ENCODE measurements around the gene KRT9. TPM values are rescaled to one million over a fixed set of nuclear protein-coding genes. Genes with fewer than 3 reads are reported as not detected.

Gene KRT9
- total RNA-seq, 2 experiments from 2014 or later = not detected

DNA sequence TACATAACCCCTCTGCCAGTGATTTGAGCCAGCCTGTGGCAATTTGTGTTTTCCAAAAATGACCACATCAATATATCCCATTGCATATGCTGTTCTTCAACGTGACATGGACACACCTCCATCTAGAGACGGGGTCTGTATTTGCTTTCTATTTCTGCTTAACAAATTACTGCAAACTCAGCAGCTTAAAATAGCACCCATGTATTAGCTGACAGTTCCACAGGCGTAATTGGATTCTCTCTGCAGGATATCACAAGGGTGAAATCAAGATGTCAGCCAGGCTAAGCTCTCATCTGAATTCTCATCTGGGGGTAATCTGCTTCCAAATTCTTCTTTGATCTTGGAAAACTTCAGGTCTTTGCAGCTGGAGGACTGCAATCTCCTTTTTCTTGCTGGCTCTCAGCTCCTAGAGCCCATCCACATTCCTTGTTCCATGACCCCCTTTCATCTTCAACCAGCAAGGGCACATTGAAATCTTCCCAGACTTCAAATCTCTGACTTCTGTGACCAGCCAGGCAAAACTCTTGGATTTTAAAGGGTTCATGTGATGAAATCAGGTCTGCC lies 8.2 kb downstream of the KRT9 start:
- ATAC-seq (ENCODE audit: poor library complexity) = no peak
- peaks cover 4% of the 10 kb centered on the region for H3K4me1 ChIP-seq (ENCODE audit: insufficient read depth, low read length)
- DNase-seq = no peak
- H3K36me3 ChIP-seq (ENCODE audit: insufficient read depth, low read length) = no peaks in the 10 kb centered on the region
- H3K4me3 ChIP-seq (ENCODE audit: low read length) = no peak overlapping the region
- CTCF ChIA-PET = no interaction called here
- no peak overlapping the region for H3K27ac ChIP-seq (ENCODE audit: low read depth in 1 of 2, low read length in 2 of 2)
- Mint-ChIP-seq H3K4me3 (no peak overlapping the region), H3K4me1 (ENCODE audit: low read depth) (peaks cover 19% of the 10 kb centered on the region), H3K27me3 (peaks cover 37% of the 10 kb centered on the region), H3K36me3 (ENCODE audit: low read depth) (no peaks in the 10 kb centered on the region), H3K27ac (no peak overlapping the region), H3K9me3 (peaks cover 6% of the 10 kb centered on the region)
- POLR2A ChIA-PET = no interaction called here
- peaks cover 10 to 16% of the 10 kb centered on the region in 2 experiments for H3K9me3 ChIP-seq (ENCODE audit: control insufficient read depth in 1 of 2, insufficient read depth in 1 of 2, low read length in 2 of 2)
- TF ChIP-seq, protein P1, sequence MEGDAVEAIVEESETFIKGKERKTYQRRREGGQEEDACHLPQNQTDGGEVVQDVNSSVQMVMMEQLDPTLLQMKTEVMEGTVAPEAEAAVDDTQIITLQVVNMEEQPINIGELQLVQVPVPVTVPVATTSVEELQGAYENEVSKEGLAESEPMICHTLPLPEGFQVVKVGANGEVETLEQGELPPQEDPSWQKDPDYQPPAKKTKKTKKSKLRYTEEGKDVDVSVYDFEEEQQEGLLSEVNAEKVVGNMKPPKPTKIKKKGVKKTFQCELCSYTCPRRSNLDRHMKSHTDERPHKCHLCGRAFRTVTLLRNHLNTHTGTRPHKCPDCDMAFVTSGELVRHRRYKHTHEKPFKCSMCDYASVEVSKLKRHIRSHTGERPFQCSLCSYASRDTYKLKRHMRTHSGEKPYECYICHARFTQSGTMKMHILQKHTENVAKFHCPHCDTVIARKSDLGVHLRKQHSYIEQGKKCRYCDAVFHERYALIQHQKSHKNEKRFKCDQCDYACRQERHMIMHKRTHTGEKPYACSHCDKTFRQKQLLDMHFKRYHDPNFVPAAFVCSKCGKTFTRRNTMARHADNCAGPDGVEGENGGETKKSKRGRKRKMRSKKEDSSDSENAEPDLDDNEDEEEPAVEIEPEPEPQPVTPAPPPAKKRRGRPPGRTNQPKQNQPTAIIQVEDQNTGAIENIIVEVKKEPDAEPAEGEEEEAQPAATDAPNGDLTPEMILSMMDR (IDR thresholded peaks at IDR 0.05) = no peak
- intact Hi-C loops (cut with DNase I, micrococcal nuclease) = no loop called here
- peaks cover 12 to 30% of the 10 kb centered on the region in 2 experiments for H3K27me3 ChIP-seq (ENCODE audit: control insufficient read depth in 1 of 2, insufficient read depth in 2 of 2, low read length in 2 of 2)

DNA sequence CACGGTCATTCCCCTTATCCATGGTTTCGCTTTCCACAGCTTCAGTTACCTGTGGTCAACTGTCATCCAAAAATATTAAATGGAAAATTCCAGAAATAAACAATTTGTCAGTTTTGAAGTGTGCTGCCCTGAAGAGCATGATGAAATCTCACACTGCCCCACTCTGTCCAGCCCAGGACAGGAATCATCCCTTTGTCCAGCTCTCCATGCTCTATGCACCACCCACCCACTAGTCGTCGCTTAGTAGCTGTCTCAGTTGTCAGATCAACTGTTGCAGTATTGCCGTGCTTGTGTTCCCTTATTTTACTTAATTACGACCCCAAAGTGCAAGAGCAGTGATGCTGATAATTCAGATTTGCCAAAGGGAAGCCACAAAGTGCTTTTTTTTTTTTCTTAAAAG lies 10.3 kb downstream of the KRT9 start:
- CTCF ChIA-PET = no interaction called here
- H3K4me3 Mint-ChIP-seq = no peak overlapping the region
- Histone ChIP-seq H3K36me3 (ENCODE audit: insufficient read depth, low read length) (no peaks in the 10 kb centered on the region), H3K4me3 (ENCODE audit: low read length) (no peak overlapping the region), H3K4me1 (ENCODE audit: insufficient read depth, low read length) (no peaks in the 10 kb centered on the region), H3K9me3 (ENCODE audit: control insufficient read depth in 1 of 2, insufficient read depth in 1 of 2, low read length in 2 of 2) (no peaks in the 10 kb centered on the region), H3K27me3 (ENCODE audit: control insufficient read depth in 1 of 2, insufficient read depth in 2 of 2, low read length in 2 of 2) (peaks cover 18 to 42% of the 10 kb centered on the region in 2 experiments), H3K27ac (ENCODE audit: low read depth in 1 of 2, low read length in 2 of 2) (no peak overlapping the region)
- ATAC-seq (ENCODE audit: poor library complexity) (no peak), DNase-seq (no peak)
- POLR2A ChIA-PET = no interaction called here
- peaks cover 52% of the 10 kb centered on the region for H3K27me3 Mint-ChIP-seq
- TF ChIP-seq, protein P1 (IDR thresholded peaks at IDR 0.05) = no peak
- no peak overlapping the region for H3K27ac Mint-ChIP-seq
- H3K4me1 Mint-ChIP-seq (ENCODE audit: low read depth) = peaks cover under 1% of the 10 kb centered on the region
- intact Hi-C loops (cut with DNase I, micrococcal nuclease) = no loop called here
- H3K9me3 Mint-ChIP-seq = no peaks in the 10 kb centered on the region
- H3K36me3 Mint-ChIP-seq (ENCODE audit: low read depth) = no peaks in the 10 kb centered on the region

DNA sequence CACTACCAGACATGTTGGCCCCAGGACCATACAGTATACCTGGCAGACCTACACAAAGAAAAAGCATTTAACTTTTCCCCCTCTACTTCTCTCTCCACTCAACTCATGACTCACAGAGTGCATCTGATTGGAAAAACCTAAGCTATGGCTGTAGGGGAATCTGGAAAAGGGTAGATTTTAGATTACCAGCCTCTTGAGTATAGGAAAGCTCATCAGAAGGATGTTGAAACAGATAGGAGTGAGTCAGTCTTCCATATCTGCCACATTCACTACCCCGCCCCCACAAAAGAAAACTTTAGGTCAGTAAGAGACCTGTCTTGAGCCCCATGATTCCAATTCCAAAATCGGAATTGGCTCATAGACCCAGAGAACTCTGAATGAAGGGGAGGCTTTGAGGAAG lies 12.3 kb downstream of the KRT9 start:
- intact Hi-C loops (cut with DNase I, micrococcal nuclease) = no loop called here
- Histone ChIP-seq H3K4me1 (ENCODE audit: insufficient read depth, low read length) (no peaks in the 10 kb centered on the region), H3K27me3 (ENCODE audit: control insufficient read depth in 1 of 2, insufficient read depth in 2 of 2, low read length in 2 of 2) (peaks cover 26 to 42% of the 10 kb centered on the region in 2 experiments), H3K27ac (ENCODE audit: low read depth in 1 of 2, low read length in 2 of 2) (no peak overlapping the region), H3K9me3 (ENCODE audit: control insufficient read depth in 1 of 2, insufficient read depth in 1 of 2, low read length in 2 of 2) (no peaks in the 10 kb centered on the region), H3K36me3 (ENCODE audit: insufficient read depth, low read length) (no peaks in the 10 kb centered on the region), H3K4me3 (ENCODE audit: low read length) (no peak overlapping the region)
- Mint-ChIP-seq H3K4me1 (ENCODE audit: low read depth) (no peaks in the 10 kb centered on the region), H3K9me3 (no peaks in the 10 kb centered on the region), H3K27ac (no peak overlapping the region), H3K4me3 (no peak overlapping the region), H3K27me3 (peaks cover 60% of the 10 kb centered on the region), H3K36me3 (ENCODE audit: low read depth) (no peaks in the 10 kb centered on the region)
- TF ChIP-seq, protein P1 (IDR thresholded peaks at IDR 0.05) = no peak
- ATAC-seq (ENCODE audit: poor library complexity) (no peak), DNase-seq (no peak)
- ChIA-PET POLR2A (no interaction called here), CTCF (interaction anchor here (1.2 to 2.1 kb wide), 2 partner anchors 11 to 89 kb away, joined by 3 to 9 read pairs; no protein-coding TSS in a partner anchor)
